Psoas muscle (tissue), 8 donors: ENCODE data around the gene PPP2R5E. TPM values are rescaled to one million over a fixed set of nuclear protein-coding genes. Genes with fewer than 3 reads are reported as not detected.
"Not testable (repeated sequence)": the region's sequence is repeated elsewhere in the genome, so short reads cannot be mapped to it uniquely, and the experiment has no call there.

Experiments used
- ATAC-seq, 4 donors: fragments of 200-7000 bp; cut with Tn5 transposase; one replicate each; pipeline ENCODE4 v1.9.1; 2020; ENCODE audit warnings: moderate library complexity in 3 of 4, mild to moderate bottlenecking in 2 of 4
- DNase-seq, 2 donors: peaks; one replicate each; pipeline ENCODE4 v3.0.0-alpha.2; 2020
- H3K27ac ChIP-seq: fragments of 200-600 bp; one replicate; pipeline ENCODE4 v1.8.0; 2022
- H3K27me3 ChIP-seq, 3 donors: fragments of 200-600 bp in 1 of 3; one replicate each; pipeline versions ENCODE4 v1.6.1 to v1.8.0; 2013 to 2022; ENCODE audit warnings: low read length in 2 of 3, mild to moderate bottlenecking in 2 of 3, moderate library complexity in 1 of 3; ENCODE audit not compliant: insufficient read depth in 3 of 3
- H3K36me3 ChIP-seq, 2 donors: fragments of 200-600 bp in 1 of 2; one replicate each; pipeline versions ENCODE4 v1.6.1 to v1.8.0; 2013 to 2022; ENCODE audit warnings: low read depth in 1 of 2, mild to moderate bottlenecking in 1 of 2, moderate library complexity in 1 of 2; ENCODE audit not compliant: insufficient read depth in 1 of 2
- H3K4me1 ChIP-seq: fragments of 200-600 bp; one replicate; pipeline ENCODE4 v1.8.0; 2022
- H3K4me3 ChIP-seq: fragments of 200-600 bp; one replicate; pipeline ENCODE4 v1.8.0; 2022; ENCODE audit warnings: mild to moderate bottlenecking
- H3K9me3 ChIP-seq: fragments of 200-600 bp; one replicate; pipeline ENCODE4 v1.8.0; 2022
- CTCF ChIP-seq: fragments of 200-600 bp; IDR thresholded peaks from one replicate; pipeline ENCODE4 v1.8.0; 2022; ENCODE audit warnings: antibody characterized with exemption
- WGBS, 3 donors: extraction: QIAGEN DNeasy Blood & Tissue Kit; methylation state at CpG; one replicate each; pipeline versions ENCODE4 v1.1.6 to v1.1.7; 2013; 5-methylcytosine and 5-hydroxymethylcytosine counted together
- intact Hi-C, 2 donors: fragments of 100-400 bp; cut with DNase I; formaldehyde crosslinking; loops; one replicate each; pipeline versions ENCODE4 v1.11.0 to v1.14.2; 2022
- long read RNA-seq, 2 donors: library from polyadenylated mRNA; unstranded; transcript quantifications; one replicate each; pipeline ENCODE4 v2.0.0, GENCODE V29; 2021
- polyA plus RNA-seq, 3 donors: library from polyadenylated mRNA; stranded (reverse); fragments of 200-250 nt; gene quantifications; one replicate each; pipeline ENCODE4 v1.2.3, GENCODE V29; 2013
- total RNA-seq, 4 donors: library from RNA; stranded (reverse); fragmentation: NEBNext Ultra II Directional in 2 of 4; extraction: Animal tissue kit (Norgen Biotek cat#: 25700) in 2 of 4; gene quantifications; one replicate each; pipeline versions ENCODE4 v1.2.1 to v1.2.4, GENCODE V29; 2021 to 2023
- donor health status: healthy with polysubstance abuse.
- donor health status: DM: no; HTN: no; CAD: no; lungs with moderate emphysema.
- donor health status: Bipolar disorder and iron deficiency.
- donor health status: healthy.
- donor health status: DM: yes; HTN: yes; CAD: no.
- donor health status: DM: no; HTN: no; CAD: no.
- donor health status: DM: no; HTN: no; CAD: no.
- donor health status: DM: yes; HTN: yes; CAD: no.

PPP2R5E gene
- total RNA-seq, result 10 to 100 TPM; 29.3 to 35.0 (median 31.9) TPM
- polyA plus RNA-seq, result 10 to 100 TPM; 10.8 to 28.3 (median 13.4) TPM
- long read RNA-seq, donor 1, full-length matches to known transcripts, result 39 of 60 reads
- long read RNA-seq, donor 1, partial matches to known transcripts, result 10 of 60 reads
- long read RNA-seq, donor 1, other reads (novel, unspliced or antisense), result 11 of 60 reads
- long read RNA-seq, donor 2, full-length matches to known transcripts, result 78 of 108 reads
- long read RNA-seq, donor 2, partial matches to known transcripts, result 6 of 108 reads
- long read RNA-seq, donor 2, other reads (novel, unspliced or antisense), result 24 of 108 reads

- peaks cover 0 to 16% of the 10 kb centered on the region in 2 donors for H3K36me3 ChIP-seq
- WGBS, 3 donors, result 0% methylated on average over 60 to 78 of the region's 78 CpGs
- no peaks in the 10 kb centered on the region for H3K9me3 ChIP-seq
- TF ChIP-seq CTCF, result no peak
- intact Hi-C loops, result loop anchor here (2.0 to 10.0 kb wide), 4 partner anchors 99 to 154 kb away; partner anchors contain the start of gene WDR89 (in 1 of the 2)
- peak; percentile 98 to 100 (median 99) for ATAC-seq
- peak within 1 kb of the TSS; percentile 98 for H3K4me3 ChIP-seq
- peaks cover 14% of the 10 kb centered on the region for H3K4me1 ChIP-seq
- no peaks in the 10 kb centered on the region for H3K27me3 ChIP-seq
- peak; percentile 98 to 99 for DNase-seq
- H3K27ac ChIP-seq, result peak within 1 kb of the TSS; percentile 94
These were observed at the start of gene PPP2R5E for GRCh38 chr14:63543000-63543825. TSS of gene PPP2R5E (minus strand) at chr14:63543377. CDS start at chr14:63539685, 3,692 bp downstream.

- H3K9me3 ChIP-seq, DNase-seq, H3K4me1 ChIP-seq, H3K36me3 ChIP-seq, ATAC-seq, intact Hi-C loops, H3K27ac ChIP-seq, H3K4me3 ChIP-seq, H3K27me3 ChIP-seq: not testable (repeated sequence)
- 68 to 79% (median 71%) methylated on average over 8 of the region's 8 CpGs for WGBS, 3 donors
These were observed 39.9 kb upstream of the PPP2R5E start for GRCh38 chr14:63583046-63583445.

- no peak for TF ChIP-seq CTCF
- no peak overlapping the region for H3K4me3 ChIP-seq
- ATAC-seq (no peak), DNase-seq (no peak)
- H3K27me3 ChIP-seq, result no peaks in the 10 kb centered on the region
- 58 to 63% (median 62%) methylated on average over 4 of the region's 4 CpGs for WGBS, 3 donors
- H3K27ac ChIP-seq, result no peak overlapping the region
- no peaks in the 10 kb centered on the region for H3K36me3 ChIP-seq
- intact Hi-C loops, result no loop called here
- H3K9me3 ChIP-seq, result no peaks in the 10 kb centered on the region
- H3K4me1 ChIP-seq, result no peaks in the 10 kb centered on the region
These were observed 38.3 kb upstream of the PPP2R5E start for GRCh38 chr14:63581491-63581890.

DNA sequence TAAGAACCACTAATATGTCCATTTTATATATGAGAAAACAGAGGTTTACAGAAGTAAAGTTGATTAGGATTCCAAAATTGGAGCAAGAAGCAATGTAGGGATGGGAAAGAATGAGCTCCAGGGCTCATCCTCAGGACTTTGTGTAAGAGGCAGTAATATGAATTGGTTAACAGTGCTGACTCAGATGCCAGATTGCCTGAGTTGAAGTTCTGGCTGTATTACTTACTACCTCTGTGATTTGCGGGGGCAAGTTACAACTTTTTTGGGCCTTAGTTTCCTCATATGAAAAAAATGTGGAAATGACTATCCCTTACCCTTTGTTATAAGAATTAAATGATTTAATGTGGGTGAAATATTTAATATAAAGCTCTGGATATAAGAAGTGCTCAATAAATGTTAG lies 35.1 kb upstream of the PPP2R5E start:
- DNase-seq, result no peak
- intact Hi-C loops, result no loop called here
- Histone ChIP-seq H3K27me3 (no peaks in the 10 kb centered on the region), H3K4me1 (no peaks in the 10 kb centered on the region), H3K9me3 (no peaks in the 10 kb centered on the region), H3K4me3 (no peak overlapping the region), H3K36me3 (no peaks in the 10 kb centered on the region), H3K27ac (no peak overlapping the region)
- WGBS, 3 donors, result 92 to 99% (median 94%) methylated on average over 1 of the region's 1 CpG
- ATAC-seq, result no peak
- TF ChIP-seq CTCF, result no peak

GRCh38 chr14:63573581-63573980 lies 30.4 kb upstream of the PPP2R5E start:
- ATAC-seq (no peak), DNase-seq (no peak)
- Histone ChIP-seq H3K36me3 (no peaks in the 10 kb centered on the region), H3K4me1 (no peaks in the 10 kb centered on the region), H3K9me3 (no peaks in the 10 kb centered on the region), H3K27me3 (no peaks in the 10 kb centered on the region), H3K4me3 (no peak overlapping the region), H3K27ac (no peak overlapping the region)
- no peak for TF ChIP-seq CTCF
- WGBS, 3 donors, result 71 to 74% (median 72%) methylated on average over 4 of the region's 4 CpGs
- intact Hi-C loops, result no loop called here
